ENCODE data around the gene WDFY3.

Gene WDFY3

GRCh38 chr4:84786478-84786877 lies 180.0 kb downstream of the WDFY3 start:
- DNase-seq: no peak

DNA sequence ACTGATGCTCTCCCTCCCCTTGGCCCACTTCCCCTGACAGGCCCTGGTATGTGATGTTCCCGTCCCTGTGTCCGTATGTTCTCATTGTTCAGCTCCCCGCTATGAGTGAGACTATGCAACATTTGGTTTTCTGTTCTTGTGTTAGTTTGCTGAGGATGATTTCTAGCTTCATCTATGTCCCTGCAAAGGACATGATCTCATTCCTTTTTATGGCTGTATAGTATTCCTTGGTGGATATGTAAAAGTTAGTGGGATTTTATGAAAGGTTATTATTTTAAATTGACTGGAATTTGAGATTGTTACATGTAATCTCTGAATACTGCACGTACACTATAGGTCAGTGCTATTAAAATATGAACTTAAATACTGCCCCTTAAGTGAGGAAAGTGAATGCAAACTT lies 184.0 kb downstream of the WDFY3 start:
- DNase-seq: no peak

DNA sequence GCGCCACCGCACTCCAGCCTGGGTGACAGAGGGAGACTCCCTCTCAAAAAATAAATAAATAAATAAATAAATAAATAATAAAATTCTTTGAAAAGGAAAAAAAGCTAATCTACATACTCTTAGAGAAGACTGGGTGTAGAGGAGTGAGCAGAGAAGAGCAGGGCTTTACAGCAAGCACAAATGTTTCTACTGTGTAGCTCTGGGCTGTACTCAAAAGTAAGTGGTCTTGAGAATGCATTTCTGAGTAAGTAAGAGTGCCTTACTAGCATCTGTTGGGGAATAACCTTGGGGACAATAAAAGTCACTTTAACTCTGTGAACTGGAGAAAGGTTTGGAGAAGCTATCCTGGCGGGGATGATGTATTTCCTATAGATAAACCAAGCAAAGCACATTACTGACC lies 185.8 kb downstream of the WDFY3 start:
- DNase-seq: no peak

GRCh38 chr4:84778041-84778440 lies 188.4 kb downstream of the WDFY3 start:
- no peak for DNase-seq

DNA sequence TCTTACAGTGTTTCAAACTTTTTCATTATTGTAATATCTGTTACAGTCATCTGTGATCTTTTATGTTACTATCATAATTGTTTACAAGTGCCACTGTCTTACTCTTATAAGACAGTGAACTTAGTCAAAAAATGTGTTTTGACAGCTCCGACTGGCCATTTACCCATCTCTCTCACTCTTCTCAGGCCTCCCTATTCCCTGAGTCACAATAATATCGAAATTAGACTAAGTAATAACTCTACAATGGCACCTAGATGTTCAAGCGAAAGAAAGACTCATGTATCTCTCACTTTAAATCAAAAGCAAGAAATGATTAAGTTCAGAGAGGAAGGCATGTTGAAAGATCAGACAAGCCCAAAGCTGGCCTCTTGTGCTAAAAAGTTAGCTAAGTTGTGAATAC lies 199.3 kb downstream of the WDFY3 start:
- DNase-seq: no peak

DNA sequence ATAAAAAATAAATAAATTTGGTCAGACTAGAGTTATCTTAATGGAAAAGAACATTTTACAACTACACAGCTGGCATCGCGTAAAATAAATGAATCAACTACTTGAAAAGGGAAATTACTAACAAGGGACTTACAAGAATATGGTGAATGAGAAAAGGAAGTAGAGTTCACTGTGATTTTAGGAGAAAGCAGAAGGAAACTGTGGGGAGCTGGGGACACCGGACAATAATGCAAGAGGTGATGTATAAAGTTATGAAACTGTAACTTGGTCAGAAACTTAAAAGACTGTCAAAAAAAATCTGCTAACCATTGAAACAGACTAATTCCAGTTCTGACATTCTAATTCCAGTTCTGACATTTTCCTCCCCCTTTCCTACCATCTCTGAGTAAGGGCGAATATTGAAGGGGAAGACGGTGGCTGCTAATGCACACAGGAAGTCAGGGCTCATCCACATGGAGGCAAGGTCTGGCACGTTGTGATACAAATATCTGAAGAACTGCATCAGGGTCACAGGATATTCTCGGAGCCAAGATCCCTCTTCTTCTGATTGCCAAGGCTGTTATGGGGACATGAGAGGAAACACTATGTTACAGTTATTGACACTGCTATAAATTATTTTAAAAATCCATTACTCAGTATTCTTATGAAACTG lies 213.0 kb downstream of the WDFY3 start:
- no peak for DNase-seq

DNA sequence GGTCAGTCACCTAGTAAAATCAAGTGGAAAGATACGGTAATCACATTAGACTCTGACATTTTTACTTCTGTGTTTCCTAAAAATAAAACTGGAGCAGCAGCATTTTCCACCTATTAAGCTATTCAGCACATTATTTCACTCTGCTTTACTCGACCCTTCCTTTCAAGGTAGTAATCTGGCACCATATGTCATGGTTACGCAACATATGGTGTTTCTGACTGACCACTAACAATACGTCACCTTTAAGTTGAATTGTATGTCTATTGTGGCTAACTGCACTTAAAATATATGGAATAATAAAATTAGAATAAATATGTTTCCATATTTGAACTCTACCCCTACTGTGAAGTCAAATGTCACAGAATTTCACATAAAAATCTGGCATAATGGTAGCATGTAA lies 214.8 kb downstream of the WDFY3 start:
- DNase-seq: no peak

DNA sequence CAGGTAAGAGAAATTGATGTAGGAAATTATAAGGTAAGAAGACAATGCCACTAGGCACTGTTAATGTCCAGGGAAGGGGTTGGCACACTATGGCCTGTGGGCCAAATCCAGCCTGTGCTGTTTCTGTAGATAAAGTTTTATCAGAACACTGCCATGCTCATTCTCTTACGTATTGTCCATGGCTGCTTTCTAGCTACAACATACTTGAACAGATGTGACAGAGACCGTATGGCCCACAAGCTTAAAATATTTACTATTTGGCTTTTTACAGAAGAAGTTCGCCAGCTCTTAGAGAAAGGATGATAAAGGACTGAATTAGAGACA lies 215.6 kb downstream of the WDFY3 start:
- DNase-seq: no peak

GRCh38 chr4:84750260-84750959 lies 216.1 kb downstream of the WDFY3 start:
- DNase-seq: no peak

DNA sequence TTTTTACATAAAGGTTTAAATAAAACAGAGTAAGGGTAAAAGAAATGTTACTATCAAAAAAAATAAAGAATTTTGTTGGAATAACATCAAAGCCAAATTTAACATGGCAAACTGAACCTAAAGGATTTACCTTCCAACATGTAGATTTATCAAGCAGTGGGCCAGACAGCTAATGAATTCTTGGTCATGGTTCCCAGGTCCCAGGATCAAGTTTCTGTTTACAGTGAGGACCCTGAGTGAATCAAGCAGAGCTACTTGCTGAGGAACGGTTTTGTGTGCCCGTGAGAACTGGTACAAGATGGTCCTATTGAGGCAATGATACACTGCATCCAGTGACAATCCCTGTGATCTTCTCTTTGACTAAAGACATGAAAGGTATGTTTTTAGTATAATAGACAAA lies 226.4 kb downstream of the WDFY3 start:
- DNase-seq: no peak

- DNase-seq: no peak
These were observed 227.9 kb downstream of the WDFY3 start for GRCh38 chr4:84738622-84739021.

DNA sequence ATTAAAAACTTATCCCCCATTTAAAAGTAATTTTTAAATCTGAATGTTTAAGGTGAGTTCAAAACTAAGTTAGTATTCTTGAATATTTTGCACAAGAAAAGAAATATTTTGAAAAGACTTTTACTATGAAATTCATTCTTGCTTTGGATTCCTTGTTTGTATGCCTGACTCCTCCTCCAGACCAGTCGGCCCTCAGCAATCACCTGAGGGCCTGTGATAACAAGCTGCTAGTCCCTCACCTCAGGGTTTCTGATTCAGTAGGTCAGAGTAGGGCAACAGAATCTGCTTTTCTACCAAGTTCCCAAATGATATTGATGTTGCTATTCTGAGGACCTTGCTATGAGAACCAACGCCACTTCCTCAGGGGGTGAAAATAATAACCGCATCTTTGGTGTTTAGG lies 228.8 kb downstream of the WDFY3 start:
- DNase-seq: no peak

DNA sequence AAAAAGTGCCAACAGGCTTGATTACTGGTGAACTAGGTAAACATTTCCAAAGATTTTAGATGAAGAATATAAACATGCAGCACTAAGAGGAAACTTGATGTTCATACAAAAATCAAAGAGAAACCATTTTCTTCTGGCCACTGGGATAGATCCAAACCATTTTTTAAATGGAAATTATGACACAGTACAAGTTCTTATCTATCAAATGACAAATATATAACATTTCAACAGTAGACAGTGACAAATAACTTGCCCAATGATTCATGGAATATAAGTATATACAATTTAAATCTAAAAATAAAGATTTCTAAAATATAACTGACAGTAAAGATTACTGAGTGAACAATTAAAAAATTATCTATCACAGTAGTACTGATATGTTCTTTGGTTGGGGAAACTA lies 232.5 kb downstream of the WDFY3 start:
- no peak for DNase-seq

- DNase-seq: no peak
These were observed 233.0 kb downstream of the WDFY3 start for GRCh38 chr4:84733343-84734033.

DNA sequence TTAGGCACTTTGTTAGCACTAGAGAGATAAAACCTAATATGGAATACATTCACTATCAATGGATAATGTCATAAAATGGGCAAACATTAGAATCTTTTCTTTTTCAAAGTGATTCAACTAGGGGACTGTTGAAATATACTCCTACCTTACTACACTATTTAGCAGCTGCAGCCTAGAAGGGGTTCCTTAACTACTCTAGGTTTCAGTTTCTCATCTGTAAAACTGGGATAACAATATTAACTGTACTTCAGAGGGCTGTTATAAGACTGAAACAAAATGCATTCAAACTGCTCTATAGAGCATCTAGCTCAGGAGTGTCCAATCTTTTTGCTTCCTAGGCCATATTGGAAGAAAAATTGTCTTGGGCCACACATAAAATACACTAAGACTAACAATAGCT lies 236.1 kb downstream of the WDFY3 start:
- no peak for DNase-seq

DNA sequence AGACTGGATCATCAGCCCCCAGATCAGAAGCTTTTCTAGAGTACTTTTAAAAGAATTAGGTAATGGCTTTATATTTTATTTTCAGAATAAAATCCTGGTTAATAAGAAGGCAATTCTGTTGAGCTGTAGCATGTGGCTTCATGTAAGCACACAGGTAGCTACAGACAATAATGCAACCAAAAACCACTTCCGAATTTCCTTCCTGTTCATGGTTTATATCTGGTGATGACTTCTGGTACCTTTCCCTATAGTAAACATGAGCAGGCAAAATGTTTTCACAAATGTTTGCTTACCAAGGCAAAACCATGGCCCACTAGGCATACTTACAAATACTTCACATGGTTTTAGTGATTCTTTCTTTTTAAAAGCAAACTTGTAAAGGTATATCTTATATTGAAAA lies 239.0 kb downstream of the WDFY3 start:
- no peak for DNase-seq

DNA sequence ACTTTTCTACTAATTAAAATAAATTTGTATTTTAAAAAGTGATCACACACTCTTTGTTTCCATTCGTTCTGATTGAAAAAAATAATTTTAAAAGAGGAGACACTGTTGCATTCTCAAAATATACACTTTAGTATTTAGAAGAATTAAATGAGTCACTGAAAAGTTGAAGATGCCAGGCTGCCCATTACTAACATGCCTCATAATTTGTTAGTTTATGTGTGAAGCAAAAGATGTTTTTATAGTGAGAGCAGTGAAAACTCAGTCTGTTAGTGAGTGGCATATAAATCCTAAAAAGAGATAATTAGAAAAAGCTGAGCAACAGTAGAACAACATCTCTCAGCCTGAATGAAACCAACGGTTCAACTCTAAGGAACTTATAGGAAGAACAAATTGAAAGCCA lies 240.1 kb downstream of the WDFY3 start:
- DNase-seq: no peak

- DNase-seq: no peak
These were observed 243.8 kb downstream of the WDFY3 start for GRCh38 chr4:84722720-84723119.

GRCh38 chr4:84719115-84719514 lies 247.4 kb downstream of the WDFY3 start:
- no peak for DNase-seq

- DNase-seq: no peak
These were observed 247.8 kb downstream of the WDFY3 start for GRCh38 chr4:84718699-84719098.

GRCh38 chr4:84710548-84710947 lies 255.9 kb downstream of the WDFY3 start:
- DNase-seq: no peak

DNA sequence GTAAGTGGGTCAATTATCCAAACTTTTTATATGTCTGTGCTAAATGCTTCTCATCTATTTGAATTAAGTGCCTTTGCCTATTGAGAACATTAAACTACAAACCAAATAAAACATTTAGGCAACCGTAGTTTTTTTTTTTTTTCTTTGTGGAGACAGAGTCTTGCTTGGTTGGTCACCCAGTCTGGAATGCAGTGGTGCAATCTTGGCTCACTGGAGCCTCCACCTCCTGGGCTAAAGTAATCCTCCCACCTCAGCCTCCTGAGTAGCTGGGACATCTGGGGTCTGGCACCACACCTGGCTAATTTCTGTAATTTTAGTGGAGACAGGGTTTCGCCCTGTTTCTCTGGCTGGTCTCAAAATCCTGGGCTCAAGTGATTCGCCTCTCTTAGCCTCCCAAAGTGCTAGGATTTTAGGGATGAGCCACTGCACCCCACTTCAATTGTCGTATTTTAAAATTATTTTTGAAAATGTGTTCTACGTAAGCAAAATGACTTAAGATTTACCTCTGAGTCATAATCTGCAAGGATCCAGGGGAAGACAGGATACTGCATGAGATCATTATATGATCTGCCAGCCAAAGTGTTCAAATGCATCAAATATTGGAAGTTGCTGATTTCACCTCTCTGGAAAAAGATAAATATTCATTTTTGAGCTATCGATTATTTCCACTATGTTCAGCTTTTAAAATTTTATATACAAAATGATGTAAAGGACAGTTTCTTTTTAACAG lies 257.9 kb downstream of the WDFY3 start:
- DNase-seq: no peak

DNA sequence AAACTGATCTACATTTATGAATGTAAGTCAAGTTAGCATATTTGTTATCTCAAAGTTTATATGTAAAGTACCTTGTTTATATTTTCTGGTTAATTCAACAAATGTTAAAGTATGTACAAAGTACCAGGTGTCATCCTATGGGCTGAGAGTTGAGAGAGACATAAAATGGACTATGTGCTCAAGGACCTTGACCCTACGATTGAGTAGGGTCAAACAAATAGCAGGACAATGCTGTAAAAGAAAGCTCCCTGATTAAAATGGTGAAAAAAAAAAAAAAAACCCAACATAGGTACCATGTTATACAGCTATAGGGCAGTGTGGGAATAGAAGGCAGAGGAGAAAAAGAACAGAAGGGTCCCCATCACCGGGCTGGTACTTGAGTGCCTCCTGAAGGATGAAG lies 260.2 kb downstream of the WDFY3 start:
- DNase-seq: no peak
